ENCODE measurements around the gene CCDC88B. TPM values are rescaled to one million over a fixed set of nuclear protein-coding genes. Genes with fewer than 3 reads are reported as not detected.
A peak's percentile ranks its signal among the peaks of the same experiment; 100 is the strongest.

The CCDC88B gene
- total RNA-seq, 1 donor from 2014 or later = 0.30 TPM

GRCh38 chr11:64297699-64298358 is 42.2 kb upstream of the CCDC88B start:
- Mint-ChIP-seq H3K27ac (ENCODE audit: unreplicated experiment) (no peak overlapping the region), H3K4me1 (ENCODE audit: unreplicated experiment) (peaks cover 28% of the 10 kb centered on the region), H3K4me3 (ENCODE audit: unreplicated experiment) (no peak overlapping the region), H3K36me3 (ENCODE audit: unreplicated experiment) (no peaks in the 10 kb centered on the region), H3K9me3 (ENCODE audit: unreplicated experiment) (no peaks in the 10 kb centered on the region), H3K27me3 (ENCODE audit: unreplicated experiment) (peaks cover 41% of the 10 kb centered on the region)
- no peak for TF ChIP-seq CTCF (IDR thresholded peaks at IDR 0.05)
- DNase-seq (ENCODE audit: extremely low spot score, unreplicated experiment) = no peak

GRCh38 chr11:64298966-64299846 is 40.8 kb upstream of the CCDC88B start:
- TF ChIP-seq CTCF (IDR thresholded peaks at IDR 0.05) = no peak
- no peaks in the 10 kb centered on the region for H3K36me3 Mint-ChIP-seq (ENCODE audit: unreplicated experiment)
- no peak for DNase-seq (ENCODE audit: extremely low spot score, unreplicated experiment)
- peaks cover 33% of the 10 kb centered on the region for H3K4me1 Mint-ChIP-seq (ENCODE audit: unreplicated experiment)
- no peaks in the 10 kb centered on the region for H3K9me3 Mint-ChIP-seq (ENCODE audit: unreplicated experiment)
- peak overlapping the region; percentile 55 for H3K4me3 Mint-ChIP-seq (ENCODE audit: unreplicated experiment)
- no peak overlapping the region for H3K27ac Mint-ChIP-seq (ENCODE audit: unreplicated experiment)
- H3K27me3 Mint-ChIP-seq (ENCODE audit: unreplicated experiment) = peaks cover 34% of the 10 kb centered on the region

- no peak for TF ChIP-seq CTCF (IDR thresholded peaks at IDR 0.05)
- no peak for DNase-seq (ENCODE audit: extremely low spot score, unreplicated experiment)
- Mint-ChIP-seq H3K9me3 (ENCODE audit: unreplicated experiment) (no peaks in the 10 kb centered on the region), H3K27ac (ENCODE audit: unreplicated experiment) (no peak within 1 kb of the TSS), H3K27me3 (ENCODE audit: unreplicated experiment) (peaks cover 32% of the 10 kb centered on the region), H3K4me1 (ENCODE audit: unreplicated experiment) (peaks cover 29% of the 10 kb centered on the region), H3K4me3 (ENCODE audit: unreplicated experiment) (peak within 1 kb of the TSS; percentile 67), H3K36me3 (ENCODE audit: unreplicated experiment) (no peaks in the 10 kb centered on the region)
Observed at GRCh38 chr11:64299847-64300648, 40.0 kb upstream of the CCDC88B start, which contains the start of gene CATSPERZ. Gene CATSPERZ, plus strand, starts transcription at chr11:64300358. Its CDS starts 53 bp downstream, at chr11:64300411.

- Mint-ChIP-seq H3K27ac (ENCODE audit: unreplicated experiment) (no peak overlapping the region), H3K4me1 (ENCODE audit: unreplicated experiment) (peaks cover 31% of the 10 kb centered on the region), H3K36me3 (ENCODE audit: unreplicated experiment) (no peaks in the 10 kb centered on the region), H3K27me3 (ENCODE audit: unreplicated experiment) (peaks cover 10% of the 10 kb centered on the region), H3K9me3 (ENCODE audit: unreplicated experiment) (no peaks in the 10 kb centered on the region), H3K4me3 (ENCODE audit: unreplicated experiment) (no peak overlapping the region)
- no peak for TF ChIP-seq CTCF (IDR thresholded peaks at IDR 0.05)
- DNase-seq (ENCODE audit: extremely low spot score, unreplicated experiment) = no peak
Observed at GRCh38 chr11:64303109-64304031, 36.6 kb upstream of the CCDC88B start.

All from osteocyte (in vitro differentiated cells).